K562 (cell line): ENCODE data around the gene AMZ2. TPM values are rescaled to one million over a fixed set of nuclear protein-coding genes. Genes with fewer than 3 reads are reported as not detected.

Source experiments
- AFF1 ChIP-seq, 2 experiments: fragments of 450-650 bp; IDR thresholded peaks; 2 replicates each; pipeline ENCODE4 v1.6.1; 2018; ENCODE audit warnings: mild to moderate bottlenecking in 2 of 2, low read depth in 1 of 2; ENCODE audit not compliant: partially characterized antibody in 2 of 2
- E2F5 ChIP-seq: sonication (generic); formaldehyde crosslinking; IDR thresholded peaks from 2 replicates; pipeline ENCODE4 v1.8.0; 2022; ENCODE audit warnings: mild to moderate bottlenecking, missing genetic modification reagents
- KAT7 ChIP-seq: sonication (generic); formaldehyde crosslinking; IDR thresholded peaks from 2 replicates; pipeline ENCODE4 v1.8.0; 2022; ENCODE audit warnings: missing genetic modification reagents, mild to moderate bottlenecking, borderline replicate concordance
- MGA ChIP-seq: fragments of 450-650 bp; IDR thresholded peaks from 2 replicates; pipeline ENCODE4 v1.6.1; 2016; ENCODE audit warnings: mild to moderate bottlenecking, moderate library complexity
- PBX2 ChIP-seq, 2 experiments: IDR thresholded peaks in 1 of 2; conservative IDR thresholded peaks in 1 of 2; 2 replicates each; pipeline ENCODE4 v1.6.1; 2016; ENCODE audit warnings: low read depth in 2 of 2, mild to moderate bottlenecking in 1 of 2, missing compliant biosample characterization in 1 of 2, missing genetic modification characterization in 1 of 2, moderate library complexity in 1 of 2
- SRSF3 ChIP-seq: fragments of 200-400 bp; formaldehyde crosslinking; IDR thresholded peaks from 2 replicates; pipeline ENCODE4 v1.6.1; 2016; ENCODE audit warnings: mild to moderate bottlenecking, low read length, moderate library complexity; ENCODE audit not compliant: insufficient read depth
- polyA plus RNA-seq, 8 experiments: library from polyadenylated mRNA; depleted of rRNA in 4 of 8; stranded (reverse) in 5 of 8; unstranded in 3 of 8; fragments of >200 nt; fragmentation: Nextera tagmentation in 2 of 8; fragmentation: Illumina TruSeq in 1 of 8; extraction: Ambion mirVana in 2 of 8; extraction: Trizol in 1 of 8; gene quantifications; 2 replicates each; pipeline versions ENCODE4 v1.2.1 to v1.2.3, GENCODE V29; 2011 to 2014; ENCODE audit warnings: inconsistent platforms in 1 of 8, missing spikeins in 1 of 8
- total RNA-seq, 7 experiments: library from RNA; depleted of rRNA in 6 of 7; stranded (reverse); fragments of >200 nt in 6 of 7; fragmentation: Illumina TruSeq in 2 of 7; extraction: Trizol in 2 of 7; gene quantifications; 2 replicates each; pipeline versions ENCODE4 v1.2.1 to v1.2.3, GENCODE V29; 2011 to 2021; ENCODE audit warnings: low replicate concordance in 1 of 7

The AMZ2 gene
- total and polyA plus RNA-seq, 9 of the 15 experiments (the other 6 are each of a cell fraction or from before 2014, with no cell fraction given), result 22.6 to 92.2 (median 52.6) TPM

- TF ChIP-seq MGA (peak; percentile 65; the same call in 1 of the 2 replicates), KAT7 (CRISPR knock-in tag) (no peak), PBX2 (CRISPR knock-in tag; IDR thresholded peaks at IDR 0.05; ENCODE audit: low read depth) (no peak), PBX2 (tag; conservative IDR thresholded peaks at IDR 0.05; ENCODE audit: low read depth) (no peak), AFF1 (IDR thresholded peaks at IDR 0.05; ENCODE audit: low read depth in 1 of 2, partially characterized antibody in 2 of 2) (no peak), E2F5 (CRISPR knock-in tag) (no peak), SRSF3 (no peak)
These were observed 42.5 kb upstream of the AMZ2 start (continued) for GRCh38 chr17:68205251-68205807.
